GM06990 (cell line): Measurements from ENCODE around the gene GLI1.

Source experiments
- DNase-seq: peaks from one replicate; pipeline ENCODE4 v3.0.0-alpha.2; 2011; ENCODE audit not compliant: insufficient read length; ENCODE audit errors: extremely low read depth
- H3K27me3 ChIP-seq: replicated peaks from 2 replicates; pipeline ENCODE4 v1.6.0; 2011; ENCODE audit warnings: low read length; ENCODE audit not compliant: control insufficient read depth, insufficient read depth
- H3K36me3 ChIP-seq: 2 replicates; pipeline ENCODE4 v1.5.1; 2011; ENCODE audit warnings: low read length; ENCODE audit not compliant: control insufficient read depth, insufficient read depth
- H3K4me3 ChIP-seq: replicated peaks from 2 replicates; pipeline ENCODE4 v1.5.1; 2011; ENCODE audit warnings: low read depth, mild to moderate bottlenecking, control low read depth, low read length
- CTCF ChIP-seq: IDR thresholded peaks from 2 replicates; pipeline ENCODE4 v1.5.1; 2011; ENCODE audit warnings: low read length, control low read depth, mild to moderate bottlenecking, inconsistent platforms; ENCODE audit not compliant: insufficient read depth, poor library complexity, severe bottlenecking

The GLI1 gene

GRCh38 chr12:57456145-57456700, 3.4 kb upstream of the GLI1 start:
- Histone ChIP-seq H3K4me3 (no peak overlapping the region), H3K36me3 (no peaks in the 10 kb centered on the region), H3K27me3 (no peaks in the 10 kb centered on the region)
- TF ChIP-seq CTCF: peak; percentile 90
- DNase-seq: no peak

DNA sequence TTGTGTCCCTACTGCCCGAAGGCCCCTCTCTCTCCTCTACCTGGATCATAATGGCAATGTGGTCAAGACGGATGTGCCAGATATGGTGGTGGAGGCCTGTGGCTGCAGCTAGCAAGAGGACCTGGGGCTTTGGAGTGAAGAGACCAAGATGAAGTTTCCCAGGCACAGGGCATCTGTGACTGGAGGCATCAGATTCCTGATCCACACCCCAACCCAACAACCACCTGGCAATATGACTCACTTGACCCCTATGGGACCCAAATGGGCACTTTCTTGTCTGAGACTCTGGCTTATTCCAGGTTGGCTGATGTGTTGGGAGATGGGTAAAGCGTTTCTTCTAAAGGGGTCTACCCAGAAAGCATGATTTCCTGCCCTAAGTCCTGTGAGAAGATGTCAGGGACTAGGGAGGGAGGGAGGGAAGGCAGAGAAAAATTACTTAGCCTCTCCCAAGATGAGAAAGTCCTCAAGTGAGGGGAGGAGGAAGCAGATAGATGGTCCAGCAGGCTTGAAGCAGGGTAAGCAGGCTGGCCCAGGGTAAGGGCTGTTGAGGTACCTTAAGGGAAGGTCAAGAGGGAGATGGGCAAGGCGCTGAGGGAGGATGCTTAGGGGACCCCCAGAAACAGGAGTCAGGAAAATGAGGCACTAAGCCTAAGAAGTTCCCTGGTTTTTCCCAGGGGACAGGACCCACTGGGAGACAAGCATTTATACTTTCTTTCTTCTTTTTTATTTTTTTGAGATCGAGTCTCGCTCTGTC, 2.7 kb upstream of the GLI1 start:
- DNase-seq: no peak
- H3K36me3 ChIP-seq: no peaks in the 10 kb centered on the region
- no peaks in the 10 kb centered on the region for H3K27me3 ChIP-seq
- TF ChIP-seq CTCF: no peak
- H3K4me3 ChIP-seq: no peak overlapping the region

- Histone ChIP-seq H3K36me3 (no peaks in the 10 kb centered on the region), H3K27me3 (no peaks in the 10 kb centered on the region), H3K4me3 (peak overlapping the region; percentile 81)
- no peak for DNase-seq
- TF ChIP-seq CTCF: no peak
Observed at GRCh38 chr12:57458665-57459054, 925 bp upstream of the GLI1 start.

DNA sequence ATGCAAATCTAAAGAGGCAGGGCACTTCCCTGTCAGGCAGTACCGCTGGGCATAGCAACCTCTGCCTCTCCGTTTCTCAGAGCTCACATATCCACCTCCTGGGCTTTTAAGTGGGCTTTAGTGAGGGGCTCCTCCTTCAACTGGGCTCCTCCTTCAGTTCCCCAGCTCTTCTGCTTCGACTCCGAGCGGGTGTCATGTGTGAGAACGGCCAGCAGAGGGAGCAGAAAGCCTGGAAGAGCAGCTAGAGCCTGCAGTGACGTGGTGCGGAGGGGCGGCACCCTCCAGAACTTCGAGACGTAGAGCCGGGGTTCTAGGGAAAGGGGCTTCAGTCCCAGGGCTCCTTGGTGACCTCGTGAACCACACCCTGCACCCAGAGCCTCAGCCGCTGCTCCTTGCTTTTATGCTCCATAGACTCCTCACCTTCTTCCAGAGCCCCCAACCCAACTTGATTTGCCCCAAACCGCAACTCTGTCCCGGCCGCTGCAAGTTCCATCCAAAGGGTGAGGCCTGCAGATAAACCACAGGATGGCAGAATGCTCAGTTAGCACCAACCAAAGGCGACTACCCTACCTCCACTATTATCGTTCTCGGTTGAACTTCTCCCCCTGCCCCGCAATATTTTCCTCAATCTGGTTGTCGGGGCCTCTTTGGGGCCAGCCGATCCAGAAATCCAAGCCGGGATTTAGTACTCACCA, 383 bp upstream of the GLI1 start:
- TF ChIP-seq CTCF: peak; percentile 98
- DNase-seq: peak; percentile 89
- no peaks in the 10 kb centered on the region for H3K36me3 ChIP-seq
- no peaks in the 10 kb centered on the region for H3K27me3 ChIP-seq
- H3K4me3 ChIP-seq: peak overlapping the region; percentile 81

- DNase-seq: no peak
- no peak for TF ChIP-seq CTCF
- Histone ChIP-seq H3K36me3 (no peaks in the 10 kb centered on the region), H3K4me3 (no peak overlapping the region), H3K27me3 (no peaks in the 10 kb centered on the region)
Observed at GRCh38 chr12:57460468-57460784, 841 bp downstream of the GLI1 start.
